GM19351 (cell line): Measurements from ENCODE around the gene PCNX3.
"Not testable (repeated sequence)": the region's sequence is repeated elsewhere in the genome, so short reads cannot be mapped to it uniquely, and the experiment has no call there.

Source experiments
- ATAC-seq: cut with Tn5 transposase; IDR thresholded peaks from one replicate; pipeline ENCODE4 v1.9.1; 2021; ENCODE audit warnings: mild to moderate bottlenecking, moderate library complexity; ENCODE audit not compliant: unreplicated experiment

The PCNX3 gene

GRCh38 chr11:65637794-65638419 is 22.3 kb downstream of the PCNX3 start, which contains the start of gene SIPA1:
TSS of gene SIPA1 (plus strand) at chr11:65638101. CDS start at chr11:65640922, 2,821 bp downstream.
- ATAC-seq, result peak; percentile 34

- not testable (repeated sequence) for ATAC-seq
These were observed 23.6 kb downstream of the PCNX3 start for GRCh38 chr11:65639228-65639597.

- ATAC-seq, result peak; percentile 53
These were observed 24.3 kb downstream of the PCNX3 start for GRCh38 chr11:65639623-65640482.

GRCh38 chr11:65640483-65641296 is 25.1 kb downstream of the PCNX3 start:
- ATAC-seq, result no peak

- no peak for ATAC-seq
These were observed 25.9 kb downstream of the PCNX3 start for GRCh38 chr11:65641297-65642013.

GRCh38 chr11:65642014-65642671 is 26.6 kb downstream of the PCNX3 start:
- no peak for ATAC-seq

- ATAC-seq, result no peak
These were observed 28.4 kb downstream of the PCNX3 start for GRCh38 chr11:65643971-65644370.

- ATAC-seq, result no peak
These were observed 29.3 kb downstream of the PCNX3 start for GRCh38 chr11:65644837-65645236.

- no peak for ATAC-seq
These were observed 30.1 kb downstream of the PCNX3 start for GRCh38 chr11:65645710-65646109.

GRCh38 chr11:65646288-65646957 is 30.8 kb downstream of the PCNX3 start:
- no peak for ATAC-seq

GRCh38 chr11:65646958-65647701 is 31.6 kb downstream of the PCNX3 start:
- no peak for ATAC-seq

GRCh38 chr11:65648997-65649493 is 33.5 kb downstream of the PCNX3 start:
- ATAC-seq, result no peak

GRCh38 chr11:65649656-65650546 is 34.3 kb downstream of the PCNX3 start:
- ATAC-seq, result no peak

GRCh38 chr11:65650547-65651338 is 35.2 kb downstream of the PCNX3 start:
- ATAC-seq, result no peak

GRCh38 chr11:65651339-65651588 is 35.7 kb downstream of the PCNX3 start:
- ATAC-seq, result no peak

- peak; percentile 20 for ATAC-seq
These were observed 36.3 kb downstream of the PCNX3 start for GRCh38 chr11:65651589-65652510.
